HG03442 (cell line): ENCODE data around the gene CENPP.

Experiments
- ATAC-seq: cut with Tn5 transposase; IDR thresholded peaks from one replicate; pipeline ENCODE4 v1.9.1; 2021; ENCODE audit warnings: mild to moderate bottlenecking, moderate library complexity; ENCODE audit not compliant: unreplicated experiment

The CENPP gene

GRCh38 chr9:92468206-92468605 lies 142.5 kb downstream of the CENPP start:
- ATAC-seq, result no peak

DNA sequence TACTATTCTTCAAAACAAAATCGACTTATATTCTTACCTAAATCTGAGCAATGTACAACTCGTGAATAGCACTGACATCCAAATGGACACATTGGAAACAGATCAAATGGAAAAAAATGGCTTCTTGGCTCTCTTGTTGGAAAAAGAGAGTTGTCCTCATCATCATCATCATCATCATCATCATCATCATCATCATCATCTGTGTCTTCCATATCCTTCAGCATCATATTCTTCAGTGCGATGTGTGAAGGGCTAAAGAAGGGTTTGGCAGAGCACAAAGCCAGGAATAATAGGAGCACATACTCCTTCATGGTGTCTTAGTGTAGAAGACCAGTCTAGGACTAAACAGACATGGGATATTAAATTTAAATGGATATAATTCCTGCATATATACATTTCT lies 148.8 kb downstream of the CENPP start:
- ATAC-seq, result no peak

GRCh38 chr9:92476962-92477361 lies 151.2 kb downstream of the CENPP start:
- peak; percentile 41 for ATAC-seq

DNA sequence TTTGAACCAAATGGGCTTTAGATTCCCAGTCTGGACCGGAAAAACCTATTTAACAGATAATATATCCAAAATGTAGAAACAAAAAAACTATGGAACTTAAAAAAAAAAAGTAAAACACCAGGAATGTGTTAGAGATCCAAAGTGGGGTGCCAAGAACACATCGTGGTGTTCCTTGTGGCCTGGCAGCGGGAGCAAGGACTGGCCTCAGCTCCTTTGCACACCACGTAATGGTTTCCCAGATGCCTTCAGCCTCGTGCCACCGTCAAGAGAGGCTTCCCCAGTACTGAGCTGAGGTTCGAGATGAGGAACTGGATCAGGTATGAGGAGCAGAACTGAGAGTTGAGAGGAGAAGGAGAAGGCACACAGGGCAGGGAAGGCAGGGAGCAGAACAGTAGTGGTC lies 153.0 kb downstream of the CENPP start:
- no peak for ATAC-seq

DNA sequence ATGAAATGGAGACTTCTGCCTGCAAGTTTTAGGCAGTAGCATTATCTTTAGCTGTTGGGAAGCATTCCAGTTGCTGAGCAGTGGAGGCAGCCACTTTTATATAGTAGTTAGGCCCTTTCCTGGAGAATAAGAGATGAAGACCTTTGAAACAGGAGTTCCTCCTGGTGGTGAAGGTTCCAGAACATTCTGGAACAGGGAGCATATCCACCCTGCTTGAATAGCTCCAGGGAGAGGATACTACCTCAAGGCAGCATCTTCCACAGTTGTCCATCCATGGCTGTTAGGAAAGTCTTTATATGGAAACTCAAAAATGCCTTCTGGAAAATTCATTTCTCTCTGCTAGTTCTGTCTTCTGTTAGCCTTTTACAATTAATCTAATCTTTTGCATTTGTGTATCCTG lies 153.6 kb downstream of the CENPP start:
- ATAC-seq, result no peak

DNA sequence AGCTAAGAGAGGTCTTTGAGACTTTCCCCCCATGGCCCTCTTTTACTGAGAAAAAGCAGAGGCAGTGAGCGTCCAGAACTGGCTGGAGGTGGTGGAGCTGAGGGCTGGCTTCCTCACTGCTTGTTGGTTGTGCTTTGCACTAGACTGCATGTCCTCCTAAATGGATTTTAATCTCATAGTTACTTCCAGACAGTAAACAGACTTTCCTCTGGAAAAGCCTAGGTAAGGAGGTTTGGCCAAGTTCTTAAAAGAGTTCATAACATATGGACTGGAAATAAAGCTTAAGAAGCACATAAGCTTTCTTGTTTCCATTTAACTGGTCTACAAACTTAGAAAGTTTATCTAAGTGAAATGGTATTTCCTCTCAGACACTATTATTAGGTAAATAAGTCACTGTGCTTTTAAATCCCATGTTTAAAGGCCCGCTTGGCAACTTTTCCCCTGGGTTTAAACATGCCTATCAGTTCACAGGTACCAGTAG lies 154.6 kb downstream of the CENPP start:
- no peak for ATAC-seq

DNA sequence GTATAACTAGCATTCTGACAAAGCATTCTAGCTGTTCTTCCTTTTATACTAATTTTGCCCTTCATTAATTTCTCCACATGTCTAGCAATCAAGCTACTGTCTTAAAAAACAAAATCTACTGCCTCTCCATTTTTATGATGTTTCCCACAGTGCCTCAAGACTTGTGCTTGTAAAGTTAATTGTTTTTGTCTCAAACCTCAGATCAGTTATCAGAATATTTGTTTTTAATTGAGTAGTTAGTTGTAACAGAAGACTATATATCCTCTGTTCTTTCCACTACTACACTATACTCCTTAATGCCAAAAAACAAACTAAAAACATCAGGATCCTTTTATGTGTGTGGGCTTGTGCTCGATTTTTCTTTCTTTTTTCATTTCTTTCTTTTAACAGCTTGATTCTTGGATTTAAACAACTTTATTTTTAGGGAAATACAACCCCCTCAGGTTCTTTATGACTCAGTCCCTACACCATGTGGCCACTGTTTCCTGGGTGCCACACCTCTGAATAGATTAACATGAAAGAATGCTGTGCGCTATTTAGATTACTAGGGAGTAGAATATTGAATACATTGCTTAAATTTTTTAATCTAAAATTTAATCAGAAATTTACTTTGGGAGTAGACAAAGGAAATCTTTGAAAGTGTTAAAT lies 155.4 kb downstream of the CENPP start:
- peak; percentile 77 for ATAC-seq

DNA sequence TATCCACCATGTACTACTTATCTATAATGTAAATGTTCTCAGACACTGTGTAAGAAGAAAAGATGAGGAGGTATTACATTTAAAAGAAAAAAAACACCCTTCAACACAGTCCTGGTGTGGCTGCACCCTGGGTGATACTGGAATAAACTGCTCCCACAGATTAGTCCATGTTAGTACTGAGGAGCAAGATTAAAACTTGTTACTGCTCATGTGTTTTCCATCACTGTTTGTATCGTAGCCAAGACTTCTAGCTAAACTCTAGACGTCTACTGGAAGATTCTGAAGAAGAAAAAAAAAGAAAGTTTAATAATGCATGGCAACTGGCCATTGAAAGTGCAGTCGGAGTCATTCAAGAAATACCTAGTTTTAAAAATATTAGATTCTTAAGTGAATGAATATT lies 156.6 kb downstream of the CENPP start, which contains the start of gene ASPN:
TSS of gene ASPN (minus strand) at position 178 of the 400 bp plus-strand sequence.
- no peak for ATAC-seq

DNA sequence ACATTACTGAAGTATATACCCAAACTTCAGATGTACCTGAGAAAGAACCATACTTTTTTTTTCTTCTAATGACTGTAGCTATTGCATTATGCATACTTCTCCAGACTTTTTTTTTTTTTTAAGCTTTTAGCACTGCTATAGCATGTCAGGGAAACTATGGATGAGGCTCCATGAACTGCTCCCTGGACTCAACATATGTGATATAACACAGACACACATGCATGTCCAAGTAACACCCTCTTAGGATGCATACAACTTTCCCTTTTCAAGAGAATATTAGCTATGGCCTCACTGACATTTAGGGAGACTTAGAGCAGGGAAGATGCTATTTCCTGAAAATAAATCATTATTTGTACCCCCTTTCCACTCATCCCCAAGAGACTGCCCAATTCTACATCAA lies 157.1 kb downstream of the CENPP start:
- ATAC-seq, result no peak

GRCh38 chr9:92483627-92484545 lies 158.1 kb downstream of the CENPP start:
- ATAC-seq, result no peak

DNA sequence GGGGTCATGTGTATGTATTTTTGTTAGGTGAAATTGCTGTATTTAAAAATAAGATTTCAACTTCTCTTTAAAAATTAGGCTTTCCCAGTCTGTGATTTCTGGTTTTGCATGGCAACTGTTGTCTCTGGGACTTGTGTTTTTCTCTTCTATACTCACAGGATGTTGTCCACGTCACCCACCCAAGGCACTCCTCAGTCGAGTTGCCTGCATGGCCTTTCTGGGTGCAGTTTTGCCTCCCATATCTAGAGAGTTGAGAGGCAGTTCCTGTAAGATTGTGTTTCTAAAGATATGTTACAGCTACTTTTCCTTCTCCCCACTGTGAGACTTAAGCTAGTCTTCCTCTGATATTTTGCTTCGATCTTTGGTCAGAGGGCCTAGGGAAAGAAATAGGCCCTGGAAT lies 158.8 kb downstream of the CENPP start:
- ATAC-seq, result no peak

GRCh38 chr9:92486371-92486770 lies 160.6 kb downstream of the CENPP start:
- ATAC-seq, result no peak

- ATAC-seq, result no peak
These were observed 163.2 kb downstream of the CENPP start for GRCh38 chr9:92488681-92489550.

GRCh38 chr9:92492781-92493401 lies 167.1 kb downstream of the CENPP start:
- ATAC-seq, result no peak

- ATAC-seq, result no peak
These were observed 168.1 kb downstream of the CENPP start for GRCh38 chr9:92493749-92494387.

DNA sequence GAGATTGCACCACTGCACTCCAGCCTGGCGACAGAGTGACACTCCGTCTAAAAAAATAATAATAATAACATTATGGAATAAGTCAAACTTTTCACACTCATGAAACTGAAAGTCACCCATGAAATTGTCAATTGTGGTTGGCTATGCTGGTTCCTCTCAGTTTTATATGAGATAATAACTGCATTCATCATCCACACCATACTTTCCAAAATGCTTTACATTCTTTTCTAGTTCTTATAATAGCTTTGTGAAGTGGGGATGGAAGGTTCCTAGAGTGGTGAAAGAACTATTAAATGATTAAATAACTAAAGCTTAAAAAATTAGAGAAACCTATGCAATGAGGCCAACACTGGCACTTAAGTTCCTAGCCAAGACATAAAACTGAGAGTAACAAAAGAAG lies 169.1 kb downstream of the CENPP start:
- ATAC-seq, result no peak

DNA sequence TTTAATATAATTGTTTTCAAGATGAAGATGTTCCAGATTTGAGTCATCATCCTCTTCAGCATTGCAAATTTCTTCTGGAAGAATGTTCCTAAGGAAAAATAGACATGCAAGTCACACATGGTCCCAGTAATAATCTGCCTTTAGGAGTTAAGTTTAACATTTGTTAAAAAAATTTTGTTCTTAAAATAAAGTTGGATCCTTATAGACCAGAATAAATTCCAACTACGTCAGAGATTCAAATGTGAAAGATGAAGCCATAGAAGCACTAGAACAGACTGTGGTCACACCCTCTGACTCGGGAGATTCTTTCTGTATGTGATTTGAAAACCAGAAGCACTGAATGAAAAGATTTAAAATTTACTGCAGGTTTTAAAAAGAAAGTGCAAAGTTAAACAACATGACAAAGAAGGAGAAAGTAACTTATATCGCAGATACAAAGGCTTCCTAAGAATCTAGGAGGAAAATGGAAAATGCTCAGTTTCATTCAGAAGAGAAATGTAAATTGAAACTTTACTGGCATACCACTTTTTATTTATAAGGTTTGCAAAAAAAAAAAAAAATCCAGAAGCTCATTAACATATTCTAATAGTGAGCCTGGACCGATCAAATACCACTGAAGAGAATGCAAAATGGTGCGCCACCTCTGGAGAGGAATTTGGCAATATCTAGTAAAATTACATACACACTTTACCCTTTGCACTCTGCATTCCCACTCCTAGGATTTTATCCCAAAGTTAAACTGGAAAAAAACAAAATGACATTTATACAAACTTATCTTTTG lies 170.8 kb downstream of the CENPP start:
- ATAC-seq, result no peak

- ATAC-seq, result no peak
These were observed 173.9 kb downstream of the CENPP start for GRCh38 chr9:92499701-92500100.

GRCh38 chr9:92500725-92501124 lies 175.0 kb downstream of the CENPP start:
- no peak for ATAC-seq
